Right lobe of liver (tissue), 6 donors: ENCODE results near the gene PAK6. TPM values are rescaled to one million over a fixed set of nuclear protein-coding genes. Genes with fewer than 3 reads are reported as not detected.

ENCODE experiments used
- ATAC-seq, 4 donors: fragments of 200-7000 bp; cut with Tn5 transposase; one replicate each; pipeline ENCODE4 v1.9.1; 2020; ENCODE audit warnings: mild to moderate bottlenecking in 4 of 4, moderate library complexity in 4 of 4
- DNase-seq, 3 donors: peaks; one replicate each; pipeline ENCODE4 v3.0.0-alpha.2; 2020
- H3K27ac ChIP-seq, 3 donors: fragments of 200-600 bp; one replicate each; pipeline ENCODE4 v1.8.0; 2022
- H3K27me3 ChIP-seq, 2 donors: fragments of 200-600 bp; one replicate each; pipeline ENCODE4 v1.8.0; 2022
- H3K36me3 ChIP-seq, 4 donors: fragments of 200-600 bp; sonication (generic) in 1 of 4; one replicate each; pipeline versions ENCODE4 v1.5.1 to v1.8.0; 2017 to 2022; ENCODE audit warnings: control low read depth in 1 of 4
- H3K4me1 ChIP-seq, 4 donors: fragments of 200-600 bp; sonication (generic) in 1 of 4; one replicate each; pipeline versions ENCODE4 v1.5.1 to v1.8.0; 2017 to 2022; ENCODE audit warnings: control low read depth in 1 of 4
- H3K4me3 ChIP-seq, 3 donors: fragments of 200-600 bp; one replicate each; pipeline ENCODE4 v1.8.0; 2022
- H3K9me3 ChIP-seq, 4 donors: fragments of 200-600 bp; sonication (generic) in 1 of 4; one replicate each; pipeline versions ENCODE4 v1.5.1 to v1.8.0; 2017 to 2022; ENCODE audit warnings: control low read depth in 1 of 4
- CTCF ChIP-seq, 4 donors: fragments of 200-600 bp in 3 of 4; fragments of 450-650 bp in 1 of 4; IDR thresholded peaks; one replicate each; pipeline versions ENCODE4 v1.5.1 to v1.8.0; 2016 to 2022; ENCODE audit warnings: antibody characterized with exemption in 4 of 4, mild to moderate bottlenecking in 2 of 4
- POLR2A ChIP-seq: fragments of 450-650 bp; IDR thresholded peaks from one replicate; pipeline ENCODE4 v1.6.1; 2017; ENCODE audit warnings: antibody characterized with exemption, mild to moderate bottlenecking
- WGBS: methylation state at CpG from one replicate; pipeline ENCODE4 v1.1.6; 2018; ENCODE audit warnings: low coverage, low lambda C conversion rate; ENCODE audit not compliant: insufficient coverage; ENCODE audit errors: missing lambda C conversion rate; 5-methylcytosine and 5-hydroxymethylcytosine counted together
- intact Hi-C, 2 donors: fragments of 100-400 bp; cut with DNase I; formaldehyde crosslinking; loops; one replicate each; pipeline versions ENCODE4 v1.11.2 to v1.14.1; 2022
- total RNA-seq, 6 experiments: library from RNA; depleted of rRNA in 2 of 6; stranded (reverse); fragments of >200 nt in 2 of 6; fragmentation: NEBNext Ultra II Directional in 3 of 6; extraction: Animal tissue kit (Norgen Biotek cat#: 25700) in 3 of 6; gene quantifications; one replicate each; pipeline versions ENCODE4 v1.1.0 to v1.2.4, GENCODE V29; 2016 to 2023
- donor health status: DM: no; HTN: yes; CAD: no.
- donor health status: DM: no; HTN: no; CAD: no.
- donor health status: DM: no; HTN: no; CAD: no.
- donor health status: DM: no; HTN: yes; CAD: no.
- donor health status: DM: no; HTN: yes; CAD: no.

Gene PAK6
- total RNA-seq, 6 experiments from 2014 or later, result 0.05 to 0.19 (median 0.10) TPM; not detected in 2

- no peak overlapping the region for H3K4me3 ChIP-seq
- H3K36me3 ChIP-seq, result no peaks in the 10 kb centered on the region
- ATAC-seq, result no peak
Observed at GRCh38 chr15:40293006-40293405, 54.1 kb downstream of the PAK6 start.

GRCh38 chr15:40293905-40294895 lies 55.3 kb downstream of the PAK6 start:
- Histone ChIP-seq H3K27me3 (no peaks in the 10 kb centered on the region), H3K36me3 (no peaks in the 10 kb centered on the region), H3K4me1 (peaks cover 0 to 11% (median 0%) of the 10 kb centered on the region in 4 donors), H3K27ac (no peak overlapping the region), H3K9me3 (no peaks in the 10 kb centered on the region), H3K4me3 (no peak overlapping the region)
- TF ChIP-seq CTCF (IDR thresholded peaks at IDR 0.05), result no peak
- TF ChIP-seq POLR2A, result no peak
- DNase-seq (peak in 2 of 3 donors; percentile 10 to 35), ATAC-seq (no peak)
- 70% methylated on average over 3 of the region's 20 CpGs for WGBS
- intact Hi-C loops, result no loop called here

More at GRCh38 chr15:40293006-40293405, 54.1 kb downstream of the PAK6 start:
- peaks cover 0 to 13% (median 0%) of the 10 kb centered on the region in 4 donors for H3K4me1 ChIP-seq
- TF ChIP-seq POLR2A (no peak), CTCF (IDR thresholded peaks at IDR 0.05) (no peak)
- no peak overlapping the region for H3K27ac ChIP-seq
- no peaks in the 10 kb centered on the region for H3K27me3 ChIP-seq
- H3K9me3 ChIP-seq, result no peaks in the 10 kb centered on the region
- no peak for DNase-seq
- intact Hi-C loops, result no loop called here

GRCh38 chr15:40295297-40295696 lies 56.4 kb downstream of the PAK6 start:
- peak in 2 of 3 donors; percentile 3 to 8 for DNase-seq
- TF ChIP-seq CTCF (IDR thresholded peaks at IDR 0.05) (no peak), POLR2A (no peak)
- intact Hi-C loops, result no loop called here
- H3K27ac ChIP-seq, result no peak overlapping the region
- H3K36me3 ChIP-seq, result no peaks in the 10 kb centered on the region
- no peaks in the 10 kb centered on the region for H3K9me3 ChIP-seq
- no peaks in the 10 kb centered on the region for H3K27me3 ChIP-seq
- no peak for ATAC-seq
- peaks cover 0 to 6% (median 0%) of the 10 kb centered on the region in 4 donors for H3K4me1 ChIP-seq
- WGBS, result 62% methylated on average over 1 of the region's 1 CpG
- no peak overlapping the region for H3K4me3 ChIP-seq

- H3K4me1 ChIP-seq, result peaks cover 0 to 4% (median 0%) of the 10 kb centered on the region in 4 donors
- DNase-seq (peak in 2 of 3 donors; percentile 15 to 43), ATAC-seq (no peak)
- H3K27me3 ChIP-seq, result no peaks in the 10 kb centered on the region
- 60% methylated on average over 5 of the region's 12 CpGs for WGBS
- no peak for TF ChIP-seq CTCF (IDR thresholded peaks at IDR 0.05)
- no peak for TF ChIP-seq POLR2A
- no peaks in the 10 kb centered on the region for H3K36me3 ChIP-seq
- no peaks in the 10 kb centered on the region for H3K9me3 ChIP-seq
- H3K27ac ChIP-seq, result no peak overlapping the region
- no peak overlapping the region for H3K4me3 ChIP-seq
- intact Hi-C loops, result no loop called here
Observed at GRCh38 chr15:40295877-40296560, 57.2 kb downstream of the PAK6 start.
